Activated CD8-positive, alpha-beta memory T cell treated with anti-CD3 and anti-CD28 coated beads for 1 hour (primary cell): ENCODE measurements around the gene ANKRD13B.

ENCODE experiments used
- DNase-seq, 2 donors: peaks; one replicate each; pipeline ENCODE4 v3.0.0-alpha.2; 2020; ENCODE audit warnings: low read depth in 1 of 2; ENCODE audit errors: extremely low read depth in 1 of 2

ANKRD13B gene

GRCh38 chr17:29568331-29569244, 24.3 kb upstream of the ANKRD13B start, which contains the start of gene TP53I13:
TSS of gene TP53I13 (plus strand) at chr17:29568701. CDS start at chr17:29568759, 58 bp downstream.
- peak; percentile 66 to 85 for DNase-seq

DNA sequence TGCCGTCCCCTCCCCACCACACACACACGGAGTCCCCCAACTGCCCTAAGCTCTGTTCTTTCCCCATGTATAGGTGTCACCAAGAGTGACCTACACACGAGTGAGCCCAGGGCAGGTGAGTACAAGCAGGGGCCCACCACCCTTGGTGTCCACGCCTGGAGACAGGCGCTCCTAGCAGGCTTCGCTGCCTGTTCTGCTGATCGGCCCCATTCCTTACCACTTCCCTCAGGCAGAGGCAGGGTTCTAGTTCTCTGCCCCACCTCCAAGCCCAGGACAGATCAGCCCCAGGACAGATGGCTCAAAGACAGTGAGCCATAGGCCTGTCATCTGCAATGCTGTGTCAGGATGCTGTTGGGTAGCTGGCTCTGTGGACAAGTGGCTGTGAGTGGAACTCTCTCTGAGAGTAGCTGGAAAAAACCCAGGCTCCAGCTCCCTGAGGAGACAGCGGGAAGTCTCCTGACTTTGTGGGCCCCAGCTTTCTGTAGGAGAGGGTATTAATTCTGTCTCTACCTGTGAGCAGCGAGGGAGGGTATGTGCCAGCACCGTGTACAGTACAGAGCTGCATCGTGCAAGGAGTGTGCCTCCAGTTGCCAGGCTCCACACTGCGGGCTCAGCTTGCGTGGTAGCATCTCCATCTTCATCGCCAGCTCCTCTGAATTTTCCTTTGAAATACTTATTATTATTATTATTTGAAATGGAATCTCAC, 23.5 kb upstream of the ANKRD13B start:
- DNase-seq: no peak

DNA sequence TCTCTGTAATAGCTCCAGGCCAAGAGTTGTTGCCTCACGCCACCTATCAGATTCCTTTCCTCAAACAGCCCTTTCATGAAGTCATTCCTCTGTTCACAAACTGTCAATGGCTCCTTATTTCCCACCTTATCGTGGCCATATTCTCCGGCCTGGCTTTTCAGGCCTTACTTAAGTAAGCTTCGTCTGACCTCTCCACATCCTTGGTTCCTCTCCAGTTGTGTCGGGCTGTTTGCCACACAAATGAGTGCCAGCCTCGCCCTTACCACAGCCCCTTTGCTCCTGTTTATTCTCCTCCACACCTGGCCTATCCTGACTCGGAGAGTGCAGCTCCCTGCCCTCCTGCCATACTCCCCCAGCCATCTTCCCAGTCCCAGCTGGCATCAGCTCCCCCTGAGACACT, 22.4 kb upstream of the ANKRD13B start:
- no peak for DNase-seq

DNA sequence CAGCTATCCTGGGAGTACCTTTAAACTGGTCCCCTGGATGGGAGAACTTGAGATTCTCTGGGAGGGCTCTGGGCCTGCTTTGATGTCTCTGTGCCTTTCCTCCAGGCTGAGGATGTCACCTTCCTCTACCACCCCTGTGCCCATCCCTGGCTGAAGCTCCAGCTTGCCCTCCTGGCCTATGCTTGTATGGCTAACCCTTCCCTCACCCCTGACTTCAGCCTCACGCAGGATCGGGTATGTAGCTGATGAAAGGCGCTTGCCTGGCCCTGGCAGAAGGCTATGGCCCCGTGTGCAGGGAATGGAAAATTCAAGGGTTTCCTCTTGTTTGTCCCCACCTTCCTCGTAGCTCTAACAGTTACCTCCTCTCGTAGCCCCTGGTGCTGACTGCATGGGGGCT, 21.4 kb upstream of the ANKRD13B start:
- DNase-seq: no peak

DNA sequence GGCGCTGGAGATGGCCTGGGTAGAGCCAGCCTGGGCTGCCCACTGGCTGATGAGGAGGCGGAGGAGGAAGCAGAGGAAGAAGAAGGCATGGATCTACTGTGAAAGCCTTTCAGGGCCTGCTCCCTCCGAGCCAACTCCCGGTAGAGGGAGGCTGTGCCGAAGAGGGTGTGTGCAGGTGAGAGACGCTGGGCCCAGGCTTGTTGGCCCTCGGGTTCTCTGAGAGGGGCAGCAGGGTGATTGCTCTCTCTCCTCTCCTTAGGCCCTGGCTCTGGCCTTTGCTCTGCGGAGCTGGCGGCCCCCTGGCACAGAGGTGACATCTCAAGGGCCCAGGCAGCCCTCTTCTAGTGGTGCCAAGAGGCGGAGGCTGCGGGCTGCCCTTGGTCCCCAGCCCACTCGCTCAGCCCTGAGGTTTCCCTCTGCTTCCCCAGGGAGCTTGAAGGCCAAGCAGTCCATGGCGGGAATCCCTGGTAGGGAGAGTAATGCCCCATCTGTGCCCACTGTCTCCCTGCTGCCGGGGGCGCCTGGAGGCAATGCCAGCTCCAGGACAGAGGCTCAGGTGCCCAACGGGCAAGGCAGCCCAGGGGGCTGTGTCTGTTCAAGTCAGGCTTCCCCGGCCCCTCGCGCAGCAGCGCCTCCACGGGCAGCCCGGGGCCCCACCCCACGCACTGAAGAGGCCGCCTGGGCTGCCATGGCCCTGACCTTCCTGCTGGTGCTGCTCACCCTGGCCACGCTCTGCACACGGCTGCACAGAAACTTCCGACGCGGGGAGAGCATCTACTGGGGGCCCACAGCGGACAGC, 20.9 kb upstream of the ANKRD13B start:
- DNase-seq: no peak

DNA sequence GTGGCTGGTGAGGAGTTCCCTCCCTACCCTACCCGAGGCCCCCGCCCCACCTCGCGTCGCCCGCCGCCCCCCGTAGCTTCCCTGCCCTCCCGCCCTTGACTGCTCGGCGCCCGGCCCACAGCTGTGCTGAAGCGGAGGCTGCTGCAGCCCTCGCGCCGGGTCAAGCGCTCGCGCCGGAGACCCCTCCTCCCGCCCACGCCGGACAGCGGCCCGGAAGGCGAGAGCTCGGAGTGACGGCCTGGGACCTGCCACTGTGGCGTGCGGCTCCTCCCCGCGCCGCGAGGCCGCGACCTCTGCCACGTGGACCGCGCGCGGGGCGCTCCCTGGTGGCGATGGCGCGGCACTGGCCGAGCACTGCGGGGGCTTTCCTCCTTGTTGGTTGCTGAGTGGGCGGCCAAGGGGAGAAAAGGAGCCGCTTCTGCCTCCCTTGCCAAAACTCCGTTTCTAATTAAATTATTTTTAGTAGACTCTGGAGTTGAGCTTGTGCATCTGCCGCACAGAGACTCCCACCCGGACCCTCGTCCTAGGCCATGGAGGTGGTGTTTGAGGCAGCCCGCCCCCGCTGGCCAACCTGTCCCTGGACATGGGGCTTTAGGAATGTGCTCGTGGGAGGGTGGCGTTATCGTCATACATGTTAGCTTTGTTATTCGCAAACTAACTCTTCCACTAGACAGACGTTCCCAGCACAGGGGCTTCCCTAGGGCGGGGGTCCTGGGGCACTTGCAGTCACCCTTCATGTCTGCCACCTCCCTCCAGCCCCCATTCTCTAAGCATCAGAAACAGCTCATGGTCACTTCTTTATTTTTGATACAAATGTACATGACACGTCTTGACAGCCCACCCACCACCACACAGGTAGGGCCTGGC, 20.0 kb upstream of the ANKRD13B start:
- peak in 1 of 2 donors; percentile 53 for DNase-seq

- no peak for DNase-seq
Observed at GRCh38 chr17:29573558-29573869, 19.4 kb upstream of the ANKRD13B start.

DNA sequence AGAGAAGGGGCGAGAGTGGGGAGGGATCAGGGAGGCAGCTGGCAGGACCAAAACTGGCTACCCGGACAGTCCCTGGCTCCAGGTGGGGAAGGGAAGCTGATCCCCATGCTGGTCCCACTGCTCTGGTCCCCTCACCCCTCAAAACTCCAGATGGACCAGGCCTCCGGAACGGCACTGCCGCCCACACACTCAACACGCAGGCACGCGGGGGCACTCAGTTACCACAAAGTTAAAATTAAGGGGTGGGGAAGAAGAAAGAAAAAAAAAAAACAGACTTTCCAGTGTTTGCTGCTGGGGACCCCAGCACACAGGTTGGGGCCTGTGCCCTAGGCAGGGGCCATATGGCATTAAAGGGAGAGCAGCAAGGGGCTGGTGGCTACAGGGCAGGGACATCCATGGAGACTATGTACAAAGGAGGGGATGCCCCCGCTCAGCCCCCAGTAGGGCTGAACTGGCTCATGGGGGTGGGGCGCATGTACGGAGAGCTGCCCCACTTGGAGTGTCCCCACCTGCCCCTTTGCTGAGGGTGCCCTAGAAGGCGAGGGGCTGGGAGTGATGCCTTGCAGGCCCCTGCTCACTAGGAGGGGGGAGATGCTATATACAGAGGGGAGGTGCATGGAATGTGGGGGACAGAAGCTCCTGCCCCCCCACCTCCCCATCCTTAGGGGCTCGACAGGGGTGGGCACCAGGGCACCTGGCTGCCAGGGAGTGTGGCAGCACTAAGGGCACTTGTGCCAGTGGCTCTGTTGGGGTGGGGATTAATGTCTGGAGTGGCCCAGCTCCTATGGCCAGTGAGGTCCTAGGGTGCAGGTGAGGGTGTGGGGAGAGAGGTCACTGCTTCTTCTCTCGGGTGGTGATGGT, 18.8 kb upstream of the ANKRD13B start:
- no peak for DNase-seq

DNA sequence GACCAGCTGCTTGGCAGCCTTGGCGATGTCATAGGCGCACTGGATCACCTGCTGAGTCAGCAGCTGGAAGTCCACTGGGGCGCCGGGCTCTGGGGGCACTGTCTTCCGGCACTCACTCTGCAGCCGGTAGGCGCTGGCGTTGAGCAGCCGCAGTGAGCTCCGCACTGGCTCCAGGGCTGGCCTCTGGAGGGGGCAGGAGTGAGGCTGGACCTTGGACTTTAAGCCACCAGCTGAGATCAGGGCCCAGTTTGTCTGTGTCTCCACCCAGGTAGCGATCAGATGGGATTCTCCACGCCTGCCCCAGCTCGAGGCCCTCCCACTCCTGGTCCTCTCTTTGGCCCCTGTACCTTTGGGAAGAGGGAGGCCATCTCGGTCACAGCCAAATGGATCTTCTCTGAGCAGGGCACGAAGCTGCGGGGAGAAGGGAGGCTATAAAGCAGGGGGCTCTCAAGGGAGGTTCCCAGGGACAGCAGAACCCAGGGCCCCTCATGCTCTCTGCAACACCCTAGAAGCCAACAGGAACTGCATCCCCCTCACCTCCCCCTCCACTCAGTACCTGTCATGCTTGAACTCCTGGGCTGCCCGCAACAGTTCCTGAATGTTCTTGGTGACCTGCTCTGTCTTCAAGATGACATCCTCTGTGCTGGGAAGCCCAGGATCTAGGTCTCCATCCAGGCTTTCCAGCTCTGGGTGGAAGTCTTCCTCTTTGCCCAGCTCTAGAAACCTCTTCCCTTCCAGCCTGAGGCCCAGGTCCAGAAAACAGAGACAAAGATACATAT, 18.0 kb upstream of the ANKRD13B start:
- no peak for DNase-seq

DNA sequence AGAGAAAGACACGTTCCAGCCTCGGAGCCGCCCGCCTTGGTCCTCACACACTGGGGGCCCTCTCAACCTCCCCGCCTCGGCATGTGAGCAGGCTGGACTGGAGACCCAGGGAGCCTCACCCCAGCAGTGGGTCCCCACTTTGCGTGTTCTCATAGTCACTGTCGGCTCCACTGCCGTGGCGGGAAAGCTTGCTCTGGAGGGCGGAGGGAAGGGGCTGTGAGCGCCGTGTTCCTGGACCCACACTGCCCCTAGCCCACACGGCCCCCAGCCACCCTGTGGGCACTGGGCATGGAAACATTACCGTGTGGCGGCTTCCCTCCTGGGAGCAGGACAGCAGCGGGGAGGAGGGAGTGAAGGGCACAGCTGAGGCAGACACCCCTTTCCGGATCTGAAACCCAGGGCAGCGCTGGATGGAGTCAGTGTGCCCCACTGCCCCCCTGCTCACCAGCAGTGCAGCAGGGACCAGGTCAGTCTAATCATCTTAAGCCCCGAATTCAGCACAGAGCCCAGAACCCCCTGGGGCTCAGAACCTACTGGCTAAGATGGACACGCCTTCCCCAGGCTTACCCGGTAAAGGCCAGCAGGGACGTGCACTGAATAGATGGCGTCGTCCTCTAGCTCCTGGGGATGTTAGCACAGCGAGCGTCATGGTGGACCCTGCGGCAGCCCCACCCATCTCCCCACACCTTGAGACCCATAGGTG, 17.3 kb upstream of the ANKRD13B start:
- DNase-seq: no peak

DNA sequence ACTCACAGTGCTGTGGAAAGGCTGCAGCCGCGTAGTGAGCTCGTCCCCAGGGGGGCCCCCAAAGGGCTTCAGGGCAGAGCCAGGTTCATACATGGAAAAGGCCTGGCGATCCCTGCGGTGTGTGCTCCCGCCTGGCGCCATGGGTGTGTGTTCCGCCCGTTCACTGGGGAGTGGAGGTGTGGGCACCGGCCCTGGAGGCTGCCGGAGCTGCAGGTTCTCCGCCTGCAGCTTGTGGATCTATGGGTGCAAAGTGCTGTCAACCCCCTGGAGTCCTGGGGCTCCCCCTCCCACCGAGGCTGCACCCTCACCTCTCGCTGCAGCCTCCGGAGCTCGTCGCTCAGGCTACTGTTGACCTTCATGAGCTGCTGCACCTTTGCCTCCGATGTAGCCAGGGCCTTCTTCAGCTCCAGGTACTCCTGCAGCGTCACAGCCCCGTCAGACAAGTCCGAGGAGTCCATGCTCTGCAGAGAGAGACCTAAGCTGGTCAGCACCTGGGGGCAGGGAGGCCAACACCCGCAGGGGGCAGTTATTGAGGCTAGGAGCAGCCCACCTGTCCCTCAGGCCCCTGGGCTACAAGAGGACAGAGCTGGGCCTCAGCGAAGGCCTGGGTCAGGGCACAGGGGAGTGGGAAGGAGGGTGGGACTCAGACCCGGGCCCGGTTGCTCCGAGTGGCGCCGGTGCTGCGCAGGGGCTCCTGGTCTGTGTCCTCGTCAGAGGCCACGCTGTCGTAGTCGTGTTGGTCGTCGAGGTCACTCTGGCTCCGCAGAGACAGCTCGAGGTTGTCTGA, 16.5 kb upstream of the ANKRD13B start:
- DNase-seq: no peak

DNA sequence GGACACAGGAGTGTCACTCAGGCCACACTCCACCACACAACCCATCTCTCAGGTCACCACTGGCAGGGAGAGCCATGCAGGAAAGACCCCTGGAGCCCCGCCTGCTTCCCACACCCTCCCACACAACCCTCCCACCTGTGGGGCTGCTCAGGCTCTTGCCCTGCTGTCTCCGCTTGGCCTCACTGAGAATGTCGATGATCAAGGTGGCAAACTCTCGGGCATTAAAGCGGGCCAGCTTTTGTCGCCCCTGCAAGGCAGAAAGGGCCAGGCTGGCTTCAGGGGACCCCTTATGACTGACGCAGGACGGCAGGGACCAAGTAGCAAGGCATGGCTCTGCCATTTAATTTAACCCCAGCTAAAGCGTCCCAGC, 15.9 kb upstream of the ANKRD13B start:
- DNase-seq: no peak

- DNase-seq: no peak
Observed at GRCh38 chr17:29577385-29578211, 15.3 kb upstream of the ANKRD13B start.

DNA sequence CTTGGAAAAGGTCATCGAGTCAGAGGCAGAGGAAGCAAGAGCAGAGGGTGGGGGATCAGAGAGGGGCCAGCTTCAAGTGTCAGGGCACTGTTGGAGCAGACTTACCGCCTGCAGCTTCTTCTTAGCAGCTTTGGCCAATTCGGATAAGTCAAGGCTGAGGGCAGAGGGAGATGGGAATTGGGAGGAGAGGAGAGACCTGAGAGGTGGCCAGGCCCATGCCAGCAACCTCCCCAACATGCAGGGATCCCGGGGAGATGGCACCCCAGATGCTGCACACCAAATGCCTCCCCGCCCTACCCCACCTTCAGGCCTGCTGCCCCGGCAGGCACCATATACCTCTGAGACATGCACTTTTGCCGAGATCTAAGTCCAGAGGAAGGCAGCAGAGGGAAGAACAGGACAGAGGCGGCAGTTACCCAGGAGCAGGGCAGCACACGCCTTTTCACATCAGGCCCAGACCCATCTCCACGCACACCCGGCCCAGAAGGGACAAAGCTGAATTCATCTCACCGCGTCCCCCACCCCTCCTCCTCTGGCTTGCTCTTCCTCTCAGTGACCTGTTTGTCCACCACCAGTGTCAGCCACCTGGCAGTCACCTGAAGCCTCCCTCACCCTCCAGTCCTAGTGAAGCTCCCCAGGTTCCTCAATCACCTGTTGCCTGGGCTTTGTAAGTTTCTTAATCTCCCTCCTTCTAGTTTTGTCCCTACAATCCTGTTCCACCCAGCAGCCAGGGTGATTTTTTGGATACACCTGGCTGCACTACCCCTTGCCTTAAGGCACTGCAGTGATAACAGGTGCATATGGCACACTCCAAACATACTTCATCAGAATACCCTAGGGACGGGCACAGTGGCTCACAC, 14.1 kb upstream of the ANKRD13B start:
- DNase-seq: no peak

- DNase-seq: peak; percentile 76 to 82
Observed at GRCh38 chr17:29579866-29580771, 12.8 kb upstream of the ANKRD13B start.
